Chondrocyte (in vitro differentiated cells): ENCODE data around the gene RDH11. TPM values are rescaled to one million over a fixed set of nuclear protein-coding genes. Genes with fewer than 3 reads are reported as not detected.
"Not testable (repeated sequence)": the region's sequence is repeated elsewhere in the genome, so short reads cannot be mapped to it uniquely, and the experiment has no call there.

ENCODE experiments used
- DNase-seq: peaks from one replicate; pipeline ENCODE4 v3.0.0; 2021; ENCODE audit warnings: mixed read lengths, low spot score
- H3K27ac Mint-ChIP-seq: one replicate; pipeline ENCODE4 v1.8.0; 2021; ENCODE audit warnings: mild to moderate bottlenecking, moderate library complexity, mixed read lengths; ENCODE audit not compliant: unreplicated experiment
- H3K27me3 Mint-ChIP-seq: 2 replicates; pipeline ENCODE4 v1.8.0; 2021; ENCODE audit warnings: low read depth, mixed read lengths
- H3K36me3 Mint-ChIP-seq: 2 replicates; pipeline ENCODE4 v1.8.0; 2021; ENCODE audit warnings: low read depth, mixed read lengths
- H3K4me1 Mint-ChIP-seq: 2 replicates; pipeline ENCODE4 v1.8.0; 2021; ENCODE audit warnings: low read depth, mild to moderate bottlenecking, mixed read lengths
- H3K4me3 Mint-ChIP-seq: one replicate; pipeline ENCODE4 v1.8.0; 2021; ENCODE audit warnings: mild to moderate bottlenecking, moderate library complexity, mixed read lengths; ENCODE audit not compliant: unreplicated experiment
- H3K9me3 Mint-ChIP-seq: 2 replicates; pipeline ENCODE4 v1.8.0; 2021; ENCODE audit warnings: low read depth, mixed read lengths
- CTCF ChIP-seq: fragments of 200-600 bp; sonication (generic); IDR thresholded peaks from 2 replicates; pipeline ENCODE4 v1.5.0; 2021; ENCODE audit warnings: antibody characterized with exemption, mild to moderate bottlenecking, moderate library complexity
- total RNA-seq: library from RNA; stranded (reverse); gene quantifications from 3 replicates; pipeline ENCODE4 v1.2.1, GENCODE V29; 2021

RDH11 gene
- total RNA-seq, 1 donor from 2014 or later = 69.4 TPM

- Mint-ChIP-seq H3K27me3 (peaks cover 8% of the 10 kb centered on the region), H3K36me3 (no peaks in the 10 kb centered on the region), H3K9me3 (peaks cover 2% of the 10 kb centered on the region), H3K4me1 (peaks cover 5% of the 10 kb centered on the region), H3K4me3 (no peak overlapping the region), H3K27ac (no peak overlapping the region)
- DNase-seq = no peak
- TF ChIP-seq CTCF = no peak
Observed at GRCh38 chr14:67703997-67704396, 8.4 kb upstream of the RDH11 start.

GRCh38 chr14:67701492-67701891 lies 5.9 kb upstream of the RDH11 start, which contains the start of gene RDH12:
Gene RDH12, plus strand, starts transcription at chr14:67701886. Its CDS starts 20,757 bp downstream, at chr14:67722643.
- DNase-seq, H3K4me1 Mint-ChIP-seq, H3K36me3 Mint-ChIP-seq, H3K27me3 Mint-ChIP-seq, H3K4me3 Mint-ChIP-seq, H3K9me3 Mint-ChIP-seq: not testable (repeated sequence)
- H3K27ac Mint-ChIP-seq = peak within 1 kb of the TSS; percentile 75

- no peak overlapping the region for H3K27ac Mint-ChIP-seq
- H3K9me3 Mint-ChIP-seq = no peaks in the 10 kb centered on the region
- no peak overlapping the region for H3K4me3 Mint-ChIP-seq
- no peak for TF ChIP-seq CTCF
- DNase-seq = no peak
- no peaks in the 10 kb centered on the region for H3K27me3 Mint-ChIP-seq
- H3K4me1 Mint-ChIP-seq = peaks cover 21% of the 10 kb centered on the region
- no peaks in the 10 kb centered on the region for H3K36me3 Mint-ChIP-seq
Observed at GRCh38 chr14:67698179-67698578, 2.6 kb upstream of the RDH11 start.

- Mint-ChIP-seq H3K4me1 (peaks cover 26% of the 10 kb centered on the region), H3K9me3 (no peaks in the 10 kb centered on the region), H3K4me3 (no peak overlapping the region), H3K36me3 (peaks cover 2% of the 10 kb centered on the region), H3K27me3 (no peaks in the 10 kb centered on the region), H3K27ac (no peak overlapping the region)
- DNase-seq = no peak
- TF ChIP-seq CTCF = no peak
Observed at GRCh38 chr14:67697006-67697405, 1.4 kb upstream of the RDH11 start.

DNA sequence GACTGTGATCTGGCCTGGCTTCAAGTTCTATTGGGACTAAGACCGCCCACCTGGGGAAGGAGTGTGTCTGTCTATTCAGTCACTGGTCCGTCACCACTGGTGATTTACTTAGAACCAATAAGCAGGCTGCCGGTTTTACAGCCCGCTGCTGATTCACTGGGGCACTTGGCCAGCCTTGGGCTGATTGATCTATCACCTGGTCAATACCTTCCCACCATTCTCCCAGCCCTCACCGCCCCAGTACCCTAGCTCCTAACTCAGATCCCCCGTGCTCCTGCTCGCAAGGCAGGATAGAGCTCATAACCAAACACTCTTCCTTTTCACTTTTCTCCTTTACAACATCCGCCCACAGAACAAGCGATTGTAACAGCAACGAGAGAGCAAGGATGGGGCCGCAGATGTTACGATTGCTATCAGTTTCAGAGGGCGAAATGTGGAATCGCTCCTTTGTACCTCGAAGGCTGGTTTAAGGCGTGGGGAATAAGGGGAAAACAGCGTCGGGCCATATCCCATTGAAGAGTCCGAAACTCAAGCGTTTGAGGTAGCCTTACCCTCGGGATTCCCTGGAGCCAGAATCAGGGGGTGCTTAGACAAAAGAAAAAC lies 672 bp downstream of the RDH11 start:
- Mint-ChIP-seq H3K4me1 (peaks cover 20% of the 10 kb centered on the region), H3K27me3 (no peaks in the 10 kb centered on the region), H3K36me3 (peaks cover 13% of the 10 kb centered on the region), H3K27ac (peak overlapping the region; percentile 94), H3K4me3 (peak overlapping the region; percentile 98), H3K9me3 (no peaks in the 10 kb centered on the region)
- DNase-seq = no peak
- TF ChIP-seq CTCF = no peak

DNA sequence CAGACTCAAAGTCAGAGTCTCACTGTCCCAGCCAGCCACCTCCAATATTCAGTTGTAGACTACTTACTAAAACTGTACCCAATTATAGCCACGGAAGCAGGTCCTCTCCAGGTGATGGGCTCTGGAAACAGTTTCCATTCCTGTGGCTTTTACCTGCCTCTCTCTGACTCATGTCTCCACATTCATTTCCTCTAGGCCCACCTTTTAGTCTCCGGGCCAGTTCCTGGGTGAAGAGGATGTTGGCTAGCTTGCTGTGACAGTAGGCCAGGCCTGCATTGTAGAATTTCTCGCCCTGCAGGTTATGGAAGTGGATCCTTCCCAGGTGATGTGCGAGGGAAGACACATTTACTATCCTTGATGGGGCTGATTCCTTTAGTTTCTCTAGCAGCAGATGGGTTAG lies 5.6 kb downstream of the RDH11 start:
- Mint-ChIP-seq H3K27me3 (no peaks in the 10 kb centered on the region), H3K4me1 (peaks cover 20% of the 10 kb centered on the region), H3K36me3 (peaks cover 33% of the 10 kb centered on the region), H3K27ac (no peak overlapping the region), H3K4me3 (no peak overlapping the region), H3K9me3 (no peaks in the 10 kb centered on the region)
- TF ChIP-seq CTCF = no peak
- DNase-seq = no peak
